Stimulated activated CD8-positive, alpha-beta memory T cell treated with anti-CD3 and anti-CD28 coated beads, Interleukin-2, amount 100 ng/mL, for 48 hours (primary cell): ENCODE results near the gene NOL7.

Source experiments
- DNase-seq, 2 donors: peaks; one replicate each; pipeline ENCODE4 v3.0.0-alpha.2; 2020; ENCODE audit warnings: low read depth in 2 of 2

The NOL7 gene

DNA sequence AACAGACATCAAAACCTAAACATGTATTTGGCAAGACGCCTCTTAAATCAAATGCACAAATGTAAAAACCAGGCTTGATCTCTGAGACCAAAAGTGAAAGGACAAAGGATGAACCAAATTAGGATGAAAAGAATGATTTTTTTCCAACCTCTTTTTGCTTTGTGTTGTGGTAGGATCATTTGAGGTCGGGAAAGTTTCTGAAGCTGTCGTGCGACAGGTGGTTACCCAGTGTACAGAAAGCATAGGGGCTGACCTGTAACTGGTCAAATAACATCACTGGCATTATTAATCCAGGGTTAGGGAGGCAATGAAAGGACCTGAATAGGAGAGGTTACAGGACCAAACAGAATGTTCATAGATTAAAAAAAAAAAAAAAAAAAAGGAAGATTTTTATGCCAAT, 18.1 kb upstream of the NOL7 start:
- DNase-seq = no peak

DNA sequence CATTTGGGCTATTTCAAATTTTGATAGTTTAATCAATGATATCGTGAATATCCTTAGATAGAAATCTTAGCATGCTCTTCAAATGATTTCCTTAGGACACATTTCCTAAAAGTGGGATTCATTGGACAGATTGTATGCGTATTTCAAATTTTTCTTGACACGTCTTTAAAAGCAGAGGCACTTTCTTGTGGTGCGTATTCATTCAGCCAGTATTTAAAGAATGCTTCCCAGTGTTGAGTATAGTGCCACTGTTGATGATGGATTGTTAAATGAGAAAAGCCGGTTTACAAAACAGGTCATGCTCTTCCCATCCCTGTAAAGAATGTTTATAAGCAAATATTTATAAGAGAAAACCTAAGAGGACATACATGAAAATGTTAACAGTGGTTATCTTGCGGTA, 15.1 kb upstream of the NOL7 start:
- no peak for DNase-seq

GRCh38 chr6:13604135-13604534, 11.0 kb upstream of the NOL7 start:
- DNase-seq = no peak

DNA sequence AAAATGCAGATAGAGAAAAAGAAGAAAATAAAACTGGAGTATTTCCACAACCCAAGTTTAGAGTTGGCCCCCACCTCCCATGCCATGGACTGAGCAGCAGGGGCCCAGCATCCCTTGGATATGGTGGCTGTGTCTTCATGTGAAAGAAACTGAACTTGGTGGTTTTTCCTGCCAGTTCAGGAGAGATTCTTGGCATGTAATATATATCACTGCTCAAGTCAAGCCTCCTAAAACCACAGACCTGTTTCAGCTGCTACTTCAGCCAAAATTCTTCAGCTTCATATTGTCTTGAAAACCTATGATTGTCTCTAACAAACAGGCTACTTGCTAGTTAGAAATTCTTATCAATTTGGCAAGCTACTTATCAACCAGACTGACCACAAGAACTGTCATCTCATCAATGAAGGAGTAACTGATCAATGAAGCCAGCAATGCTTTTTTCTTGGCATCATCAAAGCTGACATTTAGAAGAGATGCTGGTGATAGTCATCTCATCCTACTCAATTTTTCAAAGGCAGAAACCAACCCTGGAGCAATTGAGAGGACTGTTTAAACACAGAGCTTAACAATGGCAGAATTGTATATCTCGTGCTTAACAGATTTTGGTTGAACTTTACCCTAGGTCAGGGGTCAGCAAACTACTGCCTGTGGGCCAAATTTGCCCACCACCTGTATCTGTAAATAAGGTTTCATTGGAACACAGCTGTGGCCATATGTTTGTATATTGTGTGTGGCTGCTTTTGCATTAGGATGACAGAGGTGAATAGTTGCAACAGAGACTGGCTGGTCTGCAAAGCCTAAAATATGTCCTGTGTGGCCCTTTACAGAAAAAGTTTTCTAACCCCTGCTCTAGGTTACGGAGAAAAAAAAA, 10.4 kb upstream of the NOL7 start:
- DNase-seq = no peak

GRCh38 chr6:13605634-13606033, 9.5 kb upstream of the NOL7 start:
- DNase-seq = no peak

- no peak for DNase-seq
Measured at GRCh38 chr6:13611715-13612114, 3.4 kb upstream of the NOL7 start.

DNA sequence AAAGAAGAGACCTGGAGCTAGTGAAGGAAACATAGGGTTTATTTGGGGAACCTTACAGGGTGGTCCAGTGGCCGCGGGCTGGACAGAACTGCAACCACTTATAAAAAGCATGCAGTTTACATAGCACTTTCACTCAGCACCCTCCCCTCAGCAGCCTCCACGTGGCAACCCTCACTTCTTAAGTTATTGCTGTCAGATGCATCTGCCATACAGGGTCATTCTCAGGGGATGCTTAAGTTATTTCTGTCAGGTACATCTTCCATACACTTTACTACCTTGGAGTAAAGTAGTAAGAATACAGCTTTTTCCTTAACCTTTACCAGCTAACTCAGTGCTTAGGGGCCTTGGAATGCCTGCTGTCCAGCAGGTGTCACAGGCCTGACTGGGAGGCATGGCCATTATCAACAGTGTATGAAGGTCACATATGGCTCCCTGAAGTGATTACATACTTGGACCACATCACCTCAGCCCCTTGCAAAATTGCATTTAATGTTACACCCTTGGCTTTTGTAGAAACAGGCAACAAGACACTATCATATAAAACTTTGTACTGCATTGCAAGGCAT, 2.0 kb upstream of the NOL7 start:
- DNase-seq = no peak

- DNase-seq = peak; percentile 8 to 13
Measured at GRCh38 chr6:13614126-13614925, 809 bp upstream of the NOL7 start.

- DNase-seq = peak; percentile 21 to 34
Measured at GRCh38 chr6:13615792-13616120, 621 bp downstream of the NOL7 start.

GRCh38 chr6:13617066-13617465, 1.9 kb downstream of the NOL7 start:
- DNase-seq = no peak

GRCh38 chr6:13624871-13625288, 9.7 kb downstream of the NOL7 start:
- no peak for DNase-seq

DNA sequence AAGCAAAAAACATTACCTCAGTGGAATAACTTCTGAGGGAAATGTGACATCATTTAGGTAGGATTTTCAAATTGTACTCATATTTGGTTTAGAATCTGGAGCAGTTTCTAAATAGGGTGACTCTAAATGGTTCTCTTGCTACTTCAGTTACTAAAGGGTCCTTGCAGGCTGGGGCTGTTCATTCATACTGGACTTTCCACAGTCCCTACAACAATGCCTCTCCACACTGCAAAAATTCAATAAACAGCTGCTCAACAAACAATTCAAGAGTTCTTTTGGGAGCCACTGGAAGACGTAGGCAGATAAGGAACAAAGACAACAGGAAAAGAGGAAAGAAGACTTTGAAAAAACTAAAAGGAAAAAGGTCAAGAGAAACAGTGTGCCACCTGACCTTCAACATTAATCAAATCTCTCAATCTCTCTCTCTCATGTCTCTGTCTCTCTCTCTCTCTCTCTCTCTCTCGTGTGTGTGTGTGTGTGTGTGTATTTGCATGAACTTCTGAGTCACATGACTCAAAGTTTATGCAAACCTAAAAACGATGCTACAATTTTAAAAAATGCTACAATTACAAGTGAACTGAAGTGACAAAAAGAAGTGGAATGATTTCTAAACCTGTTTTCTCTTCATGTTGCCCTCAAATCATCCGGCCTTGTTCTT, 14.5 kb downstream of the NOL7 start:
- no peak for DNase-seq

GRCh38 chr6:13630499-13630898, 15.4 kb downstream of the NOL7 start:
- DNase-seq = no peak

GRCh38 chr6:13633343-13633742, 18.2 kb downstream of the NOL7 start:
- no peak for DNase-seq

DNA sequence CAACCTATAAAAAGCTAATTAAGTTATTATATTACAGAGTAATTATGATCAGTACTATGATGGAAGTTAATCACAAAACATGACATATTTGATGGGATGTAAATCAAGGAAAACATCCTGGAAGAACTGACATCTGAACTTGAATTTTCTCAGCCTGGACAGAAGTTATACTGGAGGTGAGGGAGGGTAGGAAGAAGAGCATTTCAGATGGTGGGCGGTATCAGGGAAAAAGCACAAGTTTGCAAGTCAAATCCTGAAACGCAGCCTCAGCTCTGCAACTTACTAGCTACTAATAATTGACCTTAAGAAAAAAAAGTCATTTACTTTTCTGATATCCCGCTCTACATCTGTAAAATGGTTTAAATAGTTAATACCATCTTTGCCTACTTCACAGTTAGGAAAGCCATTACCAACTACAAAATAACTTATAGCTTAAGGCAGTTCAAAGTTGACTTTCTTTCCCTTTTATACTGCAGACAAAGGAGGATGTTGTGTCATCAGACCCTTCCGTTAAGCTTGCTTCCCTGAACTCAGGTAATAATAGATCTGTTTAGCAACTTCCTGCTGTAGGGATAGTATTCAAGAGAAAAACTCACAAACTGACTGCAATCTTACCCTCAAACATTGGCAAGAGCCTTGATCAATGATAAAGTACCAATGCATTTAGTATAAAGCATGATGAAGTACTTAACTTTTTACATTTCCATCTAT, 21.0 kb downstream of the NOL7 start:
- no peak for DNase-seq

GRCh38 chr6:13638014-13638413, 22.9 kb downstream of the NOL7 start:
- DNase-seq = no peak

- no peak for DNase-seq
Measured at GRCh38 chr6:13638626-13639025, 23.5 kb downstream of the NOL7 start.

GRCh38 chr6:13641315-13641714, 26.2 kb downstream of the NOL7 start:
- no peak for DNase-seq

- no peak for DNase-seq
Measured at GRCh38 chr6:13643125-13643524, 28.0 kb downstream of the NOL7 start.

GRCh38 chr6:13648850-13649249, 33.7 kb downstream of the NOL7 start:
- no peak for DNase-seq

DNA sequence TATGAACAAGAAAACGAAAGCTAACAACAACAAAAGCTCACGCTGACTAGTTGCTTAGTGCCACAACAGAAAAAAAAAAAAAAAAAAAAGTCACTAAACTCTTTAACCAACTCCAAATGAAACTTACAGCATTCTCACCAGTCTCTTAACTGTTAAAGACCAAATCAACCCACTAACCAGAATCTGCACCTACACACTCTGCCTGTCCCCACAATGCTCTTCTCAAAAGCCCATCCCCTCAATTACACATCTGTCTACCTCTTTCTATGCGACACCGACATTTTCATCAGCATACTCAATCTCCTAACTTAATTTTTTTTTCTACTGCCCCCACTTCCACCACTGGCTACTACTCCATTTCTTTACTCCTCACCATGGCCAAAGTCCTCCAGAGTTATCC, 34.3 kb downstream of the NOL7 start:
- no peak for DNase-seq

DNA sequence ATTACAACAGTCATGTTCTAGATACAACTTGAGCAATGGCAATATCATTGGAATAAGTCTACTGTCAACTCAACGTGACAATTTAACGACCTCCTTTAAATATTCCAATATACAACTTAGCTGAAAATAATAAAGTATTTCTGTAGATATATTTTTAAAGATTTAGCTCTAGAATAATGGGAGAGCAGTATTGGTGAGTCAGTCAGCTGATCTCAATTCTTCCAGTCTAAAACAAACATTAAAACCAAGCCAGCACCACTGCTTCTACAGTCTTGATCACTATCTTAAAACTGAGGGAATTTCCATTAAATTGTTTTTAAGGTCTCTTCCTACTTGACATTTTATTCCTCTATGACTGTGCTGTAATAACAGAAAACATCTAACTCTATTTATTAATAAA, 38.2 kb downstream of the NOL7 start:
- no peak for DNase-seq
